Activated CD4-positive, alpha-beta T cell treated with anti-CD3 and anti-CD28 coated beads, Interleukin-2, amount 50 U/mL, for 16 hours (primary cell): ENCODE results near the gene MAP2K4.
"Not testable (repeated sequence)": the region's sequence is repeated elsewhere in the genome, so short reads cannot be mapped to it uniquely, and the experiment has no call there.

ENCODE experiments used
- DNase-seq: peaks from one replicate; pipeline ENCODE4 v3.0.0-alpha.2; 2020

Gene MAP2K4

DNA sequence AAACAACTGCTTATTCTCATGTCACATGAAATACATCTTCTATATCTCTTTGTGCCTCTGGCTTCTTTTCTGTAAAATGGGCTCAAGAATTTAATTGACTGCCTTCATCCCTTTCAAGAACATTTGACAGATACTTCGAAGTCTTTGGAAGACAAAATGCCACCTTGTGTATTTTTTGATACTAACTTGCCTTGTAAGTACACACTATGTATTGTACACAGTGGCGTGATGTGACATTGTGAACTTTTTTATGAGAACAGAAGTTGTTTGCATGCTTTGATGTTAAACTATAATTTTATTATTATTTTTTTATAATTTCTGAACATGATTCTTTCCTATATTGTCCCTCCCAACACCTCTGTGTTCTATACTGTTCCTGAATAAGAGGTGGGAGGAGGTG, 73.7 kb downstream of the MAP2K4 start:
- no peak for DNase-seq

GRCh38 chr17:12095522-12095921, 74.8 kb downstream of the MAP2K4 start:
- no peak for DNase-seq

GRCh38 chr17:12097326-12097725, 76.6 kb downstream of the MAP2K4 start:
- DNase-seq: no peak

DNA sequence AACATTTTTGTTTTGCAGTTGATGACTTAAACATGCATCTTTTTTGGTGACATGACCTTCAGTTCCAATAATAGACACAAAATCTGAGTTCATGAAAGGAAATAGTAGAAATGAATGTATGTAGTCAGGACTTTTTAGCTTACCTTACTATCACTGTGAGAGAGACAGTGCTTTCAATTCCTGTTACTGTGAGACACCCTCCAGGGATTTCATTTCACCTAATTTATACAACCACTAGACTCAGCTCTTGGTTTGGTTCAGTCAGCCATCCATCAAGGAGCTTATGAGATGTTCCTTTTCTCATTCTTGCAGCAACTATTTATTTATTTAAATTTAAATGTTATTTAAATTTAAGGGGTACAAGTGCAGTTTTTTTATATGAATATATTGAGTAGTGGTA, 77.9 kb downstream of the MAP2K4 start:
- DNase-seq: no peak

- DNase-seq: no peak
Observed at GRCh38 chr17:12099412-12099811, 78.7 kb downstream of the MAP2K4 start.

DNA sequence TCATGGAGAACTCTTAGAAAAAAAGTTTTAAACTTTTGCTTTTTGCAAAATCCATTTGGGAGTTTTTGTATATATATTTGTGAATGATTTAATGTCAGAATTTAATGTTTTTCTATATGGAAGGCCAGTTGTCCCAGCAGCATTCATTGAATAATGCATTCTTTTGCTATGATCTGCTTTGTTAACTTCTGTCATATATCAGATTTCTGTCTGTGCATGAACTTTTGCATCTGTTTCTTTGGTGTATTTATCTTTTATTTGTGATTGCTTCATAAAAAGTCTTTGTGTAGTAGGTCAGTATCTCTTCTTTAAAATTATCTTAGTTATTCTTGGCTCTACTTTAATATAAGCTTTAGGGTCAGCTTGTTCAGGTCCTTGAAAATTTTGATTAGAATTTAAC, 84.2 kb downstream of the MAP2K4 start:
- no peak for DNase-seq

DNA sequence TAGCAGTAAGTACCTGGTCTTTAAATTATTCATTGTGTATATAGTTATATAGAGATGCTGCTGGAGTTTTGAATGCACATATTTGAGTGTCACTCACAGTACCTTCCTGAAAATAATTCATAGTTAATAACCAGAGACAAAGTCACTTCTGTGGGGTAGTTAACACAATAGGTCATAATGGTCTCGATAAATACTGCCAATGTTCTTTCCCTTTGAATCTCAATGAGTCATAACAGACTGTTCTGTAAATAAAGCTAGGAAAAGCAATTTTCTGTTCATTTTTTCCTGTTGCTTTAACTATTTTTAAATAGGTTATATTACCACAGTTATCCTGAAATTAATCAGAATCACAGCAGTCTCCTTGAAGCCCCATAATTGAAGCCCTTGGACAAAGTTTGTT, 87.2 kb downstream of the MAP2K4 start:
- DNase-seq: no peak

GRCh38 chr17:12110906-12111305, 90.2 kb downstream of the MAP2K4 start:
- DNase-seq: no peak

DNA sequence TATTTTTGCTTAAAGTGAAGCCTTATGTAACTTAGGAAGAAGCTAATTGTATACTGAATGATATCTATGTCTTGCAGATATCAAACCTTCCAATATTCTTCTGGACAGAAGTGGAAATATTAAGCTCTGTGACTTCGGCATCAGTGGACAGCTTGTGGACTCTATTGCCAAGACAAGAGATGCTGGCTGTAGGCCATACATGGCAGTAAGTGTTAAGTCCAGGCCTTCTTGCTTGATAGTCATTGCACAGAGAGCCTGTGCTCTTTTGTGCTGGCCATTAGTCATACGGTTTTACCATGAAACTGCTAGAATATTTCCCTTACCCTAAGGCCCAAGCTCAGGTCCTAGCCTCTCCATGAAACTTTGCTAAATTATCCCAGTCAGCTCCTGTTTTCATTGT, 92.5 kb downstream of the MAP2K4 start:
- no peak for DNase-seq

DNA sequence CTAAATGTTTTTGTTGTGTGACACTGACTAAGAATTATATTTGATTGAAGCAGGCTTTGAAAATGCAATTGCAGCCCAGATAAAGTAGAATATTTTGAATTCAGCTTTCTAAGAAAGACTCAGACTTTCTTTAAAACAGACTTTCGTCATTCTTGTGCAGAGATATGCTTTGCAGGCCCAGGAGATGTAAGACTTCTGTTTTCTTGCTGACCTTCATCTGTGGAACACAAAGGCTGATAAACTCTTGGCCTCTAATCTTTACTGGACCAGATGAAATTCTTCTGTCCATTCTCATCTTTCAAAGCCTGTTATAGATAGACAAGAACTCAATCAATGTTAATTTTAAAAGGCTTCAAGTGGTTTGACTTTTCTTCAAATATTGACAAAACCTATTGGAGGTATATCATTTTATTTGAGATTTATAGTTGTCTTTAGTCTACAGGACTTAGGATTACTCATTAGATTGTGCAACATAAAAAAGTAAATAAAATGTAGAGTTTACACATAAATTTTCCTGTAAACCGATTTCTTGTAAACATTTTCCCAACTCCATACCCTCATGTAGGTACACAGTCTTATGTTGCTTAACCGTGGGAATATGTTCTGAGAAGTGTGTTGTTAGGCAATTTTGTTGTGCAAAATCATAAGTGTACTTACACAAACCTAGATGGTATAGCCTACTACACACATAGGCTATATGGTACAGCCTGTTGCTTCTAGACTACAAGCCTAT, 94.2 kb downstream of the MAP2K4 start:
- DNase-seq: no peak

- no peak for DNase-seq
Observed at GRCh38 chr17:12116143-12116542, 95.5 kb downstream of the MAP2K4 start.

DNA sequence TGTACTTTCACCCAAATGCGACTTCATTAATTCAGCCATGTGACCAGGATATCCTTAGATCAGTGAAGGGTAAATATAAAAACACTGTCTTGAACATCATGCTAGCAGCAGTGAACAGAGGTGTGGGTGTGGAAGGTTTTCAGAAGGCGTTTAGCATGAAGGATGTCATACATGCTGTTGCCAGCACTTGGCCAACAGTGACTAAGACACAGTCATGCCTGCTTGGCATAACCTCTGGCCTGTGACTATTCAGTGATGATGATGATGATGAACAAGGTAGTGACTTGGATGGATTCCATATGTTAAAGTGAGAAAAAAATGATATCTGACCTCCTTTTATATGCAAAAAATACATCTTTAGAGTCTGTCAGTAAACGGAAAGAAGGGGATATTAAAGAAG, 97.9 kb downstream of the MAP2K4 start:
- DNase-seq: no peak

- no peak for DNase-seq
Observed at GRCh38 chr17:12122075-12122474, 101.4 kb downstream of the MAP2K4 start.

DNA sequence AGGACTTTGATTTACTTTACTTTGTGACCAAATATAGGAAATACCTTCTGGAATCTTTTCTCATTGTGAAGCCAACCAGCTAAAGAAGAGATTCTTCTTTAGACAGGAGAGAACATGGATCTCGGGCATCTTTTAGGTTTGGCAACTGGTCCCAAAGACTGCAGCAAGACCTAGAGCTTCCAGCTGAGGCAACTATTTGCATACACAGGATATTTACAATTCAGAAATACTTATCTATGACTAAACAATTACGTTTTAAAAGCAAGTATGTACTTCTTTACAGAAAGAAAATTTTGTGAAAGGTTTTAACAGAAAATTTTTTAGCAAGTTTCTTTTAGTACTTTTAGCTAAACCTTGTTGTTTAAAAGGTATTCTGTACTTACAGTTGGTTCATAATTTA, 106.5 kb downstream of the MAP2K4 start:
- DNase-seq: no peak

- no peak for DNase-seq
Observed at GRCh38 chr17:12127667-12128066, 107.0 kb downstream of the MAP2K4 start.

- DNase-seq: no peak
Observed at GRCh38 chr17:12128946-12129345, 108.3 kb downstream of the MAP2K4 start.

- DNase-seq: no peak
Observed at GRCh38 chr17:12133183-12133582, 112.5 kb downstream of the MAP2K4 start.

- DNase-seq: no peak
Observed at GRCh38 chr17:12134101-12134500, 113.4 kb downstream of the MAP2K4 start.

GRCh38 chr17:12134587-12134986, 113.9 kb downstream of the MAP2K4 start:
- DNase-seq: no peak

DNA sequence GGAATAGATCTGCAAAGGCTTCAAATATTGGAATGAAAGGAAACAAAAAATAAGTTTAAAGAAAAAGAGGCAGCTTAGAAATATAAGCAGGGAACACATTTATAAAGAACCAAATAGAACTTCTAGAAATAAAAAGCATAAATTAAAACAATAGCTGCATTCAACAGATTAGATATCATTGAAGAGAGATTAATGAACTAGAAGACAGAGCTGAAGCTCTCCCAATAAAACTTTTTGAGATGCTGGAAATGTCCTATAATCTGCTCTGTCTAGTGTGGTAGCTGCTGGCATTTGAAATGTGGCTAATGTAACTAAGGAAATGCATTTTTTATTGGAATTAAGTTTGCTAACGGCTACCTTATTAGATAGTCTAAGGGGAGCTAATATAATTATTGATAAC, 115.6 kb downstream of the MAP2K4 start:
- no peak for DNase-seq

DNA sequence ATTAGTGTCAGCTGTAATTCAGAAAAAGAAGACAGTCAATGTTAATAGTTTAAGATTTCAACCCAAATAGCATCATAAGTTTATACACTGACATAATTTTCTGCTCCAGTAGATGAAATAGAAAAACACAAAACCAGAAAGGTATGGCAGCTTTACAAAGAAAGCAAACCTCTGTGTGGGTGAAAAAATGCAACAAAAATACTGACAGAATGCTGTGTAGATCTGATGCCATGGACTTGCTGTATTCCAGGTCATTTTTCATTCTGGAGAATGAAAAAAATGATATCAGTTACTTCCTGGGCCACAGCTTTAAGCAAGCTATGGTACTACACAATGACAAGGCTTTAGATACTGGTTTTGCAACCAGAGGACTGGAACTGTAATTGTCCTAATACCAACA, 116.0 kb downstream of the MAP2K4 start:
- no peak for DNase-seq

DNA sequence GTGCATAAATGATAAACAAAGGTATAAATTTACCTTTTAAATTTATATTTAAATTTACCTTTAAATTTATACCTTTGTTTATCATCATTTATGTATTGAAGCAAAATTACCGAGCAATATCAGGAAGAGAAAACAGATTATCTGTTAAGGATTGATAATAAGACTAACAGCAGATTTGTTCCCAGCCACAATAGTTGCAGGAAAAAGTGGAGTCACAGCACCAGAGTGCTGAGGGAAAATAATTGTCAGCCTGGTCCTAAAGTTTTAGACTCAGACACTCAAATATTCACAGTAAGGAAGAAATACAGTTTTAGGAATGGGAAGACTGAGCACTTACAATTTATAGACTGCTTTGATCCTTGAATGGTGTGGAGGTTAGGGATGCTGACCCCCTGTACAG, 117.2 kb downstream of the MAP2K4 start:
- no peak for DNase-seq

DNA sequence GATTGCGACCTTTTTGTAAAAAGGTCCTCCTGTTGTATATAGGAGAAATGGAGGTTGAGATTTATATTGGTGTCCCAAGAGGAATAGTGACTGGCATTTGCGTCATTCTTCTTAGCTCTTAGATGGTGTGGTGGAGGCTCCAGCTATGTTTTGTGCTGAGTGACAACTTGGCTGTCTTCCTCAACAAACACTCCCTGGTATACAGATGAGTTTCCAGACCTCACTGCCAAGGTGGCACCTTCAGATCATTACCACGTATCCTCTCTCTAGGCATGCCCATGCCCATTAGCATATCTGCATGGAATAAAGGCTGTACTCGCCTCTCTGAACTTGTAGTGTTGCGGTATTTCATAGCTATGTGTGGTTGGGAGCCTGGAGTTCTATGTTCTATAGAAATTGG, 120.0 kb downstream of the MAP2K4 start:
- no peak for DNase-seq

- not testable (repeated sequence) for DNase-seq
Observed at GRCh38 chr17:12162187-12162586, 141.5 kb downstream of the MAP2K4 start.

DNA sequence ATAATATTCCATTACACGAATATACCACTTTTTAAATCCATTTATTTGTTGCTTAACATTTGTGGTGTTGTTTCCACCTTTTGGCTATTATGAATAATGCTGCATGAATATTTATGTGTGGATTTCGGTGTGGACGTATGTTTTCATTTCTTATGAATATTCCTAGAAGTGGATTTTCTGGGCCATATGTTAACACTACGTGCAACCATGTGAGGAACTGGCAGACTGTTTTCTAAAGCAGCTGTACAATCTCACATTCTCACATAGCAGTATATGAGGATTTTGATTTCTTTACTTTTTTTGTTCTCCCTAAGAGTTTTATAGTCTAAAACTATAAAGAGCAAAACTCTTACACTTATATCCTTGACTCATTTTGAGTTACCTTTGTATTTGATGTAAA, 143.4 kb downstream of the MAP2K4 start:
- DNase-seq: no peak
